ENCODE measurements around the gene LMAN2.

LMAN2 gene

DNA sequence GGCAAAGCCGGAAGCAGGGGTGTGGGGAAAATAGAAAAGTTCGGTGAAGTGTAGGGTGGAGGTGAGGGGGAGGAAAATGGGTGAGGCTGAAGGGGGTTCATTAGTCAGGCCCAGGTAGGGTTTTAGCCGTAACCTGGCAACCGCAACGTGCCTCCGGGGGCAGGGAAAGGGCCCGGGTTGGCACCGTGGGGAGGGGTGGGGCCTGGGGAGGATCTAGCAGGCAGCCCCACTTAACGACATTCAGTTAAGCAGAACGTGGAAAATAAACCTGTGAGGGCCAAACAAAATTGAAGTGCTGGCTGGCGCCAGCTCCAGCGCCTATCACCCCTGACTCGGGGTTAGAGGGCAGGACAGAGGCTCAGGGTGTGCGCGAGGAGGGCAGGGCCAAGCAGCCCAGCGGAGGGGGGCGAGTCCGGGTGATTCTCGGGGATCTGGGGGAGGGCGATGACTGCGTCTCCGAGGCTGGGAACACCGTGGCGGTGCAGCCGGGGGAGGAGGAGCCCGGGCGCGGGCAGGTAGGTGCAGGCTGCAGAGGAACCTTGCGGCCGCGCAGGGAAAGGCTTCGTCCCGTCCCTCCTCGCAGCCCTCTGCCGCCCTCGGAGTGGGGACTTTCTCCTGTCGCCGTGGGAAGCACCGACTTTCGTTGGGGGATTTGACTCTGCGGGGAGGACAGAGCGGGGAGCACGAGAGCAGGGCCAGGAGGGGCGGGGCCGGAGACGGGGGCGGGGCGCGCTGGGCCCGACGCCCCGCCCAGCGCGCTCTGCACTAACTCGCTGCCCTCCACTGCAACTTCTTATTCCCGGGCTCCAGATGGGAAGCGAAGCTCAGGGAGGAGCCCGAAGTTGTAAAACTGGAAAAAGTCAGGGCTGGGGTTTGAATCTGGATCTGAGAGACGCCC, 11.4 kb upstream of the LMAN2 start (continued):
- TF ChIP-seq ZSCAN4 (tag by site-specific recombination; IDR thresholded peaks at IDR 0.05) (no peak), ZNF23 (tag by site-specific recombination; IDR thresholded peaks at IDR 0.05; ENCODE audit: borderline replicate concordance) (no peak), ZNF214 (tag by site-specific recombination; IDR thresholded peaks at IDR 0.05; ENCODE audit: borderline replicate concordance) (no peak), ZNF621 (tag by site-specific recombination; IDR thresholded peaks at IDR 0.05) (no peak), ZBTB8A (tag by site-specific recombination; IDR thresholded peaks at IDR 0.05) (peak; percentile 4; the same call in 1 of the 2 replicates), ZXDB (tag by site-specific recombination; IDR thresholded peaks at IDR 0.05) (peak; percentile 52), ZNF473 (tag by site-specific recombination; IDR thresholded peaks at IDR 0.05) (no peak), ZNF747 (tag by site-specific recombination; IDR thresholded peaks at IDR 0.05) (no peak), INSM2 (tag by site-specific recombination; IDR thresholded peaks at IDR 0.05) (no peak), ZNF501 (tag by site-specific recombination; IDR thresholded peaks at IDR 0.05) (no peak), ZNF174 (tag by site-specific recombination; IDR thresholded peaks at IDR 0.05) (no peak), ZNF335 (tag by site-specific recombination; conservative IDR thresholded peaks at IDR 0.05) (peak; percentile 57), RBAK (tag by site-specific recombination; IDR thresholded peaks at IDR 0.05) (no peak), ZBTB48 (tag by site-specific recombination; IDR thresholded peaks at IDR 0.05) (peak; percentile 63; the same call in 1 of the 2 replicates), ZBTB11 (tag by site-specific recombination; conservative IDR thresholded peaks at IDR 0.05; ENCODE audit: low read depth) (peak; percentile 86), ZNF600 (tag by site-specific recombination; IDR thresholded peaks at IDR 0.05) (peak; percentile 70), SETDB1 (IDR thresholded peaks at IDR 0.05; ENCODE audit: insufficient read length, low read length) (no peak), ZNF529 (tag by site-specific recombination; IDR thresholded peaks at IDR 0.05; ENCODE audit: insufficient replicate concordance) (no peak), SP3 (tag by site-specific recombination; IDR thresholded peaks at IDR 0.05) (peak; percentile 84), ZBTB20 (tag by site-specific recombination; IDR thresholded peaks at IDR 0.05) (peak; percentile 70; the same call in 1 of the 2 replicates)
- TF ChIP-seq, protein P1, sequence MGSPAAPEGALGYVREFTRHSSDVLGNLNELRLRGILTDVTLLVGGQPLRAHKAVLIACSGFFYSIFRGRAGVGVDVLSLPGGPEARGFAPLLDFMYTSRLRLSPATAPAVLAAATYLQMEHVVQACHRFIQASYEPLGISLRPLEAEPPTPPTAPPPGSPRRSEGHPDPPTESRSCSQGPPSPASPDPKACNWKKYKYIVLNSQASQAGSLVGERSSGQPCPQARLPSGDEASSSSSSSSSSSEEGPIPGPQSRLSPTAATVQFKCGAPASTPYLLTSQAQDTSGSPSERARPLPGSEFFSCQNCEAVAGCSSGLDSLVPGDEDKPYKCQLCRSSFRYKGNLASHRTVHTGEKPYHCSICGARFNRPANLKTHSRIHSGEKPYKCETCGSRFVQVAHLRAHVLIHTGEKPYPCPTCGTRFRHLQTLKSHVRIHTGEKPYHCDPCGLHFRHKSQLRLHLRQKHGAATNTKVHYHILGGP (tag by site-specific recombination; IDR thresholded peaks at IDR 0.05) = no peak
- TF ChIP-seq, protein P2, sequence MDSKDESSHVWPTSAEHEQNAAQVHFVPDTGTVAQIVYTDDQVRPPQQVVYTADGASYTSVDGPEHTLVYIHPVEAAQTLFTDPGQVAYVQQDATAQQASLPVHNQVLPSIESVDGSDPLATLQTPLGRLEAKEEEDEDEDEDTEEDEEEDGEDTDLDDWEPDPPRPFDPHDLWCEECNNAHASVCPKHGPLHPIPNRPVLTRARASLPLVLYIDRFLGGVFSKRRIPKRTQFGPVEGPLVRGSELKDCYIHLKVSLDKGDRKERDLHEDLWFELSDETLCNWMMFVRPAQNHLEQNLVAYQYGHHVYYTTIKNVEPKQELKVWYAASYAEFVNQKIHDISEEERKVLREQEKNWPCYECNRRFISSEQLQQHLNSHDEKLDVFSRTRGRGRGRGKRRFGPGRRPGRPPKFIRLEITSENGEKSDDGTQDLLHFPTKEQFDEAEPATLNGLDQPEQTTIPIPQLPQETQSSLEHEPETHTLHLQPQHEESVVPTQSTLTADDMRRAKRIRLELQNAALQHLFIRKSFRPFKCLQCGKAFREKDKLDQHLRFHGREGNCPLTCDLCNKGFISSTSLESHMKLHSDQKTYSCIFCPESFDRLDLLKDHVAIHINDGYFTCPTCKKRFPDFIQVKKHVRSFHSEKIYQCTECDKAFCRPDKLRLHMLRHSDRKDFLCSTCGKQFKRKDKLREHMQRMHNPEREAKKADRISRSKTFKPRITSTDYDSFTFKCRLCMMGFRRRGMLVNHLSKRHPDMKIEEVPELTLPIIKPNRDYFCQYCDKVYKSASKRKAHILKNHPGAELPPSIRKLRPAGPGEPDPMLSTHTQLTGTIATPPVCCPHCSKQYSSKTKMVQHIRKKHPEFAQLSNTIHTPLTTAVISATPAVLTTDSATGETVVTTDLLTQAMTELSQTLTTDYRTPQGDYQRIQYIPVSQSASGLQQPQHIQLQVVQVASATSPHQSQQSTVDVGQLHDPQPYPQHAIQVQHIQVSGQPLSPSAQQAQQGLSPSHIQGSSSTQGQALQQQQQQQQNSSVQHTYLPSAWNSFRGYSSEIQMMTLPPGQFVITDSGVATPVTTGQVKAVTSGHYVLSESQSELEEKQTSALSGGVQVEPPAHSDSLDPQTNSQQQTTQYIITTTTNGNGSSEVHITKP (tag by site-specific recombination; IDR thresholded peaks at IDR 0.05) = peak; percentile 92
- TF ChIP-seq, protein P3, sequence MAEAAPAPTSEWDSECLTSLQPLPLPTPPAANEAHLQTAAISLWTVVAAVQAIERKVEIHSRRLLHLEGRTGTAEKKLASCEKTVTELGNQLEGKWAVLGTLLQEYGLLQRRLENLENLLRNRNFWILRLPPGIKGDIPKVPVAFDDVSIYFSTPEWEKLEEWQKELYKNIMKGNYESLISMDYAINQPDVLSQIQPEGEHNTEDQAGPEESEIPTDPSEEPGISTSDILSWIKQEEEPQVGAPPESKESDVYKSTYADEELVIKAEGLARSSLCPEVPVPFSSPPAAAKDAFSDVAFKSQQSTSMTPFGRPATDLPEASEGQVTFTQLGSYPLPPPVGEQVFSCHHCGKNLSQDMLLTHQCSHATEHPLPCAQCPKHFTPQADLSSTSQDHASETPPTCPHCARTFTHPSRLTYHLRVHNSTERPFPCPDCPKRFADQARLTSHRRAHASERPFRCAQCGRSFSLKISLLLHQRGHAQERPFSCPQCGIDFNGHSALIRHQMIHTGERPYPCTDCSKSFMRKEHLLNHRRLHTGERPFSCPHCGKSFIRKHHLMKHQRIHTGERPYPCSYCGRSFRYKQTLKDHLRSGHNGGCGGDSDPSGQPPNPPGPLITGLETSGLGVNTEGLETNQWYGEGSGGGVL (tag by site-specific recombination; IDR thresholded peaks at IDR 0.05) = peak; percentile 87
- TF ChIP-seq, protein P4, sequence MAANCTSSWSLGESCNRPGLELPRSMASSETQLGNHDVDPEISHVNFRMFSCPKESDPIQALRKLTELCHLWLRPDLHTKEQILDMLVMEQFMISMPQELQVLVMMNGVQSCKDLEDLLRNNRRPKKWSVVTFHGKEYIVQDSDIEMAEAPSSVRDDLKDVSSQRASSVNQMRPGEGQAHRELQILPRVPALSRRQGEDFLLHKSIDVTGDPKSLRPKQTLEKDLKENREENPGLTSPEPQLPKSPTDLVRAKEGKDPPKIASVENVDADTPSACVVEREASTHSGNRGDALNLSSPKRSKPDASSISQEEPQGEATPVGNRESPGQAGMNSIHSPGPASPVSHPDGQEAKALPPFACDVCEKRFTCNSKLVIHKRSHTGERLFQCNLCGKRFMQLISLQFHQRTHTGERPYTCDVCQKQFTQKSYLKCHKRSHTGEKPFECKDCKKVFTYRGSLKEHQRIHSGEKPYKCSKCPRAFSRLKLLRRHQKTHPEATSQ (tag by site-specific recombination; IDR thresholded peaks at IDR 0.05) = no peak
